ENCODE data around the gene SMPDL3B.

Gene SMPDL3B

GRCh38 chr1:27934818-27935549 is at the start of gene SMPDL3B:
Gene SMPDL3B (plus strand): TSS chr1:27935000. CDS start chr1:27935184, 184 bp downstream.
- no peak for DNase-seq (ENCODE audit: low spot score)

GRCh38 chr1:27885114-27885528 is 49.7 kb upstream of the SMPDL3B start:
- DNase-seq (ENCODE audit: low spot score) = no peak

GRCh38 chr1:27885621-27886352 is 49.0 kb upstream of the SMPDL3B start:
- no peak for DNase-seq (ENCODE audit: low spot score)

GRCh38 chr1:27886353-27886679 is 48.5 kb upstream of the SMPDL3B start:
- DNase-seq (ENCODE audit: low spot score) = no peak

- no peak for DNase-seq (ENCODE audit: low spot score)
These were observed 48.1 kb upstream of the SMPDL3B start for GRCh38 chr1:27886744-27887143.

- peak; percentile 33 for DNase-seq (ENCODE audit: low spot score)
These were observed 47.4 kb upstream of the SMPDL3B start for GRCh38 chr1:27887215-27888021.

GRCh38 chr1:27889506-27889905 is 45.3 kb upstream of the SMPDL3B start:
- DNase-seq (ENCODE audit: low spot score) = no peak

GRCh38 chr1:27891196-27891889 is 43.5 kb upstream of the SMPDL3B start:
- DNase-seq (ENCODE audit: low spot score) = peak; percentile 77

GRCh38 chr1:27894521-27894920 is 40.3 kb upstream of the SMPDL3B start:
- DNase-seq (ENCODE audit: low spot score) = no peak

- DNase-seq (ENCODE audit: low spot score) = no peak
These were observed 28.0 kb upstream of the SMPDL3B start for GRCh38 chr1:27906759-27907158.

GRCh38 chr1:27912429-27912828 is 22.4 kb upstream of the SMPDL3B start:
- no peak for DNase-seq (ENCODE audit: low spot score)

- no peak for DNase-seq (ENCODE audit: low spot score)
These were observed 19.7 kb upstream of the SMPDL3B start for GRCh38 chr1:27915082-27915575.

- DNase-seq (ENCODE audit: low spot score) = no peak
These were observed 12.5 kb upstream of the SMPDL3B start for GRCh38 chr1:27922272-27922671.

- no peak for DNase-seq (ENCODE audit: low spot score)
These were observed 6.4 kb upstream of the SMPDL3B start for GRCh38 chr1:27928216-27928954.

- no peak for DNase-seq (ENCODE audit: low spot score)
These were observed 3.6 kb upstream of the SMPDL3B start for GRCh38 chr1:27931184-27931583.

- DNase-seq (ENCODE audit: low spot score) = no peak
These were observed 3.0 kb upstream of the SMPDL3B start for GRCh38 chr1:27931759-27932158.

GRCh38 chr1:27935721-27936120 is 921 bp downstream of the SMPDL3B start:
- no peak for DNase-seq (ENCODE audit: low spot score)

- no peak for DNase-seq (ENCODE audit: low spot score)
These were observed 1.6 kb downstream of the SMPDL3B start for GRCh38 chr1:27936370-27936769.

GRCh38 chr1:27937524-27937836 is 2.7 kb downstream of the SMPDL3B start:
- DNase-seq (ENCODE audit: low spot score) = no peak

GRCh38 chr1:27938488-27938887 is 3.7 kb downstream of the SMPDL3B start:
- DNase-seq (ENCODE audit: low spot score) = no peak

GRCh38 chr1:27940297-27940696 is 5.5 kb downstream of the SMPDL3B start:
- DNase-seq (ENCODE audit: low spot score) = peak; percentile 79

All from germinal center (tissue), 1 donor.